Erythroblast (primary cell): ENCODE results near the gene DNAJC28.

Experiments used
- GATA1 ChIP-seq: IDR thresholded peaks from 2 replicates; pipeline ENCODE4 v1.6.1; 2011; ENCODE audit warnings: low read depth, mild to moderate bottlenecking, control low read depth, low read length, moderate library complexity
- POLR2A ChIP-seq: IDR thresholded peaks from 2 replicates; pipeline ENCODE4 v1.6.1; 2011; ENCODE audit warnings: mild to moderate bottlenecking, low read length

- no peak for TF ChIP-seq POLR2A
- TF ChIP-seq GATA1 = no peak
These were observed 35.6 kb downstream of the DNAJC28 start for GRCh38 chr21:33455686-33456446.
